HG03521 (cell line): ENCODE data around the gene GPR146.
A peak's percentile ranks its signal among the peaks of the same experiment; 100 is the strongest.
"Not testable (repeated sequence)": the region's sequence is repeated elsewhere in the genome, so short reads cannot be mapped to it uniquely, and the experiment has no call there.

Source experiments
- ATAC-seq: cut with Tn5 transposase; IDR thresholded peaks from one replicate; pipeline ENCODE4 v1.9.1; 2021; ENCODE audit warnings: mild to moderate bottlenecking, moderate library complexity; ENCODE audit not compliant: unreplicated experiment

GPR146 gene

GRCh38 chr7:1074018-1074417 lies 29.7 kb downstream of the GPR146 start:
- not testable (repeated sequence) for ATAC-seq

GRCh38 chr7:1074593-1075431 lies 30.5 kb downstream of the GPR146 start:
- ATAC-seq = no peak

GRCh38 chr7:1076184-1077072 lies 32.1 kb downstream of the GPR146 start:
- ATAC-seq = no peak

GRCh38 chr7:1078519-1078918 lies 34.2 kb downstream of the GPR146 start:
- no peak for ATAC-seq

- no peak for ATAC-seq
Observed at GRCh38 chr7:1078985-1079384, 34.6 kb downstream of the GPR146 start.

- ATAC-seq = no peak
Observed at GRCh38 chr7:1079546-1079945, 35.2 kb downstream of the GPR146 start.

- no peak for ATAC-seq
Observed at GRCh38 chr7:1080252-1080920, 36.0 kb downstream of the GPR146 start.

GRCh38 chr7:1080921-1081255 lies 36.5 kb downstream of the GPR146 start:
- no peak for ATAC-seq

- ATAC-seq = no peak
Observed at GRCh38 chr7:1081336-1081735, 37.0 kb downstream of the GPR146 start.

- ATAC-seq = no peak
Observed at GRCh38 chr7:1081931-1082401, 37.6 kb downstream of the GPR146 start.

- ATAC-seq = no peak
Observed at GRCh38 chr7:1083729-1084657, 39.6 kb downstream of the GPR146 start.

- no peak for ATAC-seq
Observed at GRCh38 chr7:1085266-1085665, 40.9 kb downstream of the GPR146 start.

GRCh38 chr7:1085910-1086421 lies 41.6 kb downstream of the GPR146 start:
- no peak for ATAC-seq

GRCh38 chr7:1086588-1087464 lies 42.5 kb downstream of the GPR146 start:
- peak; percentile 54 for ATAC-seq

GRCh38 chr7:1087465-1087814 lies 43.1 kb downstream of the GPR146 start:
- no peak for ATAC-seq

- ATAC-seq = no peak
Observed at GRCh38 chr7:1087952-1088920, 43.9 kb downstream of the GPR146 start, which contains the start of gene GPER1. TSS of gene GPER1 (plus strand) at chr7:1088113. CDS start at chr7:1091729, 3,616 bp downstream.

- ATAC-seq = no peak
Observed at GRCh38 chr7:1090236-1090635, 45.9 kb downstream of the GPR146 start.
